IPS-NIHi7 (cell line): Measurements from ENCODE around the gene TASOR.
"Not testable (repeated sequence)": the region's sequence is repeated elsewhere in the genome, so short reads cannot be mapped to it uniquely, and the experiment has no call there.

Experiments
- DNase-seq: peaks from one replicate; pipeline ENCODE4 v3.0.0; 2012; ENCODE audit warnings: mixed read lengths; ENCODE audit errors: extremely low spot score

TASOR gene

GRCh38 chr3:56683122-56683817 is at the start of gene TASOR:
TSS of gene TASOR (minus strand) at chr3:56683265. CDS start at chr3:56683006, 259 bp downstream.
- peak; percentile 90 for DNase-seq

DNA sequence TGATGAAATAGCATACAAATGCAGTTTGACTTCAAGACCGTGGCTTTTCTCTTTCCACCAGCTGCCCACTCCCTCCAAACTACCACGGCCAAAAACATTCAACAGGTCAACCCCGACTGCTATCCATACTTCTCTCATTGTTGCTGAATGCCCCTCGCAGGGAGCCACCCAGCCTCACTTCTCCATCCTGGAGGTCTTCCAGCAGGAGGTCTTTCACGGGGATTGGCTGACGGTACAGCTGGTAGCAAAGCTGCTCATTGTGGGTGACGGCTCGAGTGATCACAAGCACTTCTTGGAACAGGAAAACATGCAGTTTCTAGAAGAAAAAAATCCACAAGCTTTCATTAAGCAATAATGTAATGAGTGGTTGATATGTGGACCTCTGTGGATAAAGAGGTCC is 49.0 kb upstream of the TASOR start:
- DNase-seq, result no peak

DNA sequence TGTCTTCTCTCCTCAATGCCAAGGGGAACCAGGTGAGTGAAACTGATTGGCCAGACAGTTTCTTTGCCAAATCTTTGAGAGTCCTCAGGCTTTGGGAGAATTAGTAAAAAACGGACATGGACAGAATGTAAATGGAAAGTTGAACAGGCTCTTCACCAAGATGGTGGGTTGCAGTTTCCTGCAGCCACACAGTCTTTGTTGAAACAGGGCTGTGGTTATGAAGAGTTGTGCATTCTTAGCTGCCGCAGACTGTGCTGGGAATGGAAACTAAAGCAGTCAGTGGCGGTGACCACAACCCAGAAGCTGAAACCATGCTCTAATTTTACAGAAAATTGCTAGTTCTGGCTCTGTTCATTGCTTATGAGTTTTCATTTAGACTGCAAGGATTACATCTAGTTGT is 42.1 kb upstream of the TASOR start:
- no peak for DNase-seq

- DNase-seq, result no peak
Observed at GRCh38 chr3:56724676-56725075, 41.6 kb upstream of the TASOR start.

- DNase-seq, result no peak
Observed at GRCh38 chr3:56720849-56721248, 37.8 kb upstream of the TASOR start.

DNA sequence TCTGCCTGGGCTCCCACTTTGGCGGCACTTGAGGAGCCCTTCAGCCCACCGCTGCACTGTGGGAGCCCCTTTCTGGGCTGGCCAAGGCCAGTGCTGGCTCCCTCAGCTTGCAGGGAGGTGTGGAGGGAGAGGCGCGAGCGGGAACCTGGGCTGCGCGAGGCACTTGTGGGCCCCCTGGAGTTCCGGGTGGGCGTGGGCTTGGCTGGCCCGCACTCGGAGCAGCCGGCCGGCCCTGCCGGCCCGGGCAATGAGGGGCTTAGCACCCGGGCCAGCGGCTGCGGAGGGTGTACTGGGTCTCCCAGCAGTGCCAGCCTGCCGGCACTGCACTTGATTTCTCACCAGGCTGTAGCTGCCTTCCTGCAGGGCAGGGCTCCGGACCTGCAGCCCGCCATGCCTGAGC is 35.7 kb upstream of the TASOR start:
- not testable (repeated sequence) for DNase-seq

GRCh38 chr3:56711344-56711743 is 28.3 kb upstream of the TASOR start:
- no peak for DNase-seq

- not testable (repeated sequence) for DNase-seq
Observed at GRCh38 chr3:56707412-56707811, 24.3 kb upstream of the TASOR start.

DNA sequence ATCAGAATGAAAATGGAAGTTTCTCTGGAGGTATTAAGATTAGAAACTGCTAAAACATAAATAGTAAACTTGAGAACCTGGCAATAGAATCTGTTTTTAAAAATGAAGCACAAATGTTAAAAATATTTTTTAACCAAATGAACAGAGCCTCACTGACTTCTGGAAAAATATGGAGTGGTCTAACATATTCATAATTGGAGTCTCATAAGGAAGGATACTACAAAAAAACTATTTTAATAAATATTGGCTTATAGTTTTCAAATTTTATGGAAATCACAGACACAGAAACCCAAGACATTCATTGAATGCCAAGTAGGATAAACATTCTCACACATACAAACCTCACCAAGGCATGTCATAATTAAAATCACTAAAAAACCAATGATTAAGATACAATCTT is 23.6 kb upstream of the TASOR start:
- DNase-seq, result no peak

DNA sequence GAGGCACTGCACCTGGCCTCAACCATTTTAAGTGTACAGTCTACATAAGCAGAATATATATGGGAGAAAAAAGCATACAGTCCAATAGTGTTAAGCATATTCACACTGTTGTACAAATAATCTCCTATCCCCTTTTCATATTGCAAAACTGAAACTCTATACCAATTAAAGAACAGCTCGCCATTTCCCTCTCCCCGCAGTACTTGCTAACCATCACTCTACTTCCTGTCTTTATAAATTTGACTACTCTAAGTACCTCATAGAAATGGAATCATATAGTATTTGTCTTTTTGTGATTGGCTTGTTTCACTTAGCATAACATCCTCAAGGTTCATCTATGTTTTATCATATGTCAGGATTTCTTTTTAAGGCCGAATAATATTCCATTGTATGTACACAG is 21.6 kb upstream of the TASOR start:
- no peak for DNase-seq

- peak; percentile 52 for DNase-seq
Observed at GRCh38 chr3:56702490-56703315, 19.6 kb upstream of the TASOR start.

- no peak for DNase-seq
Observed at GRCh38 chr3:56700151-56700550, 17.1 kb upstream of the TASOR start.

DNA sequence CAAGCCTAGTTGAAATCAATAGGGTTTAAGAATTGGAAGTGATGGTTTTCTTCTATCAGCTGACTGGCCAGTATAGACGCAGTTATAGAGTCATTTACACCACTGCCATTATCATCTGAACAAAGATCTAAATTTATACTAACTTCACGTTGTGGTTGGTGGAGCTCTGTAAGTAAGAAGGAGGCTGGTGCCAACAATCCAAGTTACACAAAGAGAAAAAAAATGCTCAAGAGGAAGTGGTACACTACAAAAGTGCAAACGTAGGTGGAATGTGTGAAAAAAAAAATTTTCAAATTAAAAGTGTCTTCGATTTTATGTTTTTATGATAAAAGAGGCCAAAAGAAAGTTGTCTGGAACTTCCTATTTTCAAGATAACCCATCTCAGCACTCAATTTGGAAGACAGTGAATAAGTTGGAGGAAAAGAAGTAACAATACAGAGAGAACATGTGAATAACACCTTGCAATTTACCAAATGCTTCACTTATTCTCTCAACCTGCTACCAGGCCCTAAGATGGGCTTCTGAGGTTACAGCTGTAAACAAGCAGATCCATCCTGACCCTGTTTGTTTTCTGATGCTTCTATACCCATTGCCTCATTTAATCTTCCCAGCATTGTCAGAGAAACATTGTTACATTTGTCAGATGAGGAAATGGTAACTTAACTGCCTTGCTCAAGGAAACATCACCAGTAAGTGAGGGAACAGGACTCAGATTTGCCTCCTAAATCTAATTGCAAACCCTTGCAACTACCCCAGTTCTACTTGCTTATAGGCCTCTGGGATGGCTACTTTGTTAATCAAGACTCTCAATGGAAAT is 12.0 kb upstream of the TASOR start:
- no peak for DNase-seq

GRCh38 chr3:56693750-56694149 is 10.7 kb upstream of the TASOR start:
- DNase-seq, result no peak

- DNase-seq, result not testable (repeated sequence)
Observed at GRCh38 chr3:56692520-56693433, 9.7 kb upstream of the TASOR start.

- not testable (repeated sequence) for DNase-seq
Observed at GRCh38 chr3:56692001-56692365, 8.9 kb upstream of the TASOR start.

DNA sequence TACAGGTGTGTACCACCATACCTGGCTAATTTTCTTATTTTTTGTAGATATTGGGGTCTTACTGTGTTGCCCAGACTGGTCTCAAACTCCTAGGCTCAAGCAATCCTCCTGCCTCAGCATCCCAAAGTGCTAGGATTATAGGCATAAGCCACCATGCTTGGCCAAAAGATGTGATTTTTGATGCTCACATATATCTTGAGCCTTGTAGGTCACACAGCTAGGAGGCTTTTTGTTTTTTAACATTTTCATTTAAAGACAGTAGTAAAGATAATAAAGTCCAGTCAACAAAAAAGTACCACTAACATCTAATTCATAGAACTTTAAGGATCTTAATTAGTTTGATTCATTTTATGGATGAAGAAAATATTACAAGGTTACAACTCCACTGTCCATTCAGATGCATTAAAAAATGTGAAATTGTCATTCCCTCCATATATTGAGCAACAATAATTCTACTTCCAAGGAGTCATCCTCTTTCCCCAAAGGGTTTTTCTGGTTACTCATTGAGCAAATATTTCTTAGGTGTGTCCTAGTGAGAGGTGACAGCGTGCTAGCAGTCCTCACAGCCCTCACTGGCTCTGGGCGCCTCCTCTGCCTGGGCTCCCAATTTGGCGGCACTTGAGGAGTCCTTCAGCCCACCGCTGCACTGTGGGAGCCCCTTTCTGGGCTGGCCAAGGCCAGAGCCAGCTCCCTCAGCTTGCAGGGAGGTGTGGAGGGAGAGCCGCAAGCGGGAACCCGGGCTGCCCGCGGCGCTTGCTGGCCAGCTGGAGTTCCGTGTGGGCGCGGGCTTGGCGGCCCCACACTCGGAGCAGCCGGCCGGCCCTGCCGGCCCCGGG is 8.3 kb upstream of the TASOR start:
- no peak for DNase-seq

- DNase-seq, result no peak
Observed at GRCh38 chr3:56689303-56689702, 6.2 kb upstream of the TASOR start.

DNA sequence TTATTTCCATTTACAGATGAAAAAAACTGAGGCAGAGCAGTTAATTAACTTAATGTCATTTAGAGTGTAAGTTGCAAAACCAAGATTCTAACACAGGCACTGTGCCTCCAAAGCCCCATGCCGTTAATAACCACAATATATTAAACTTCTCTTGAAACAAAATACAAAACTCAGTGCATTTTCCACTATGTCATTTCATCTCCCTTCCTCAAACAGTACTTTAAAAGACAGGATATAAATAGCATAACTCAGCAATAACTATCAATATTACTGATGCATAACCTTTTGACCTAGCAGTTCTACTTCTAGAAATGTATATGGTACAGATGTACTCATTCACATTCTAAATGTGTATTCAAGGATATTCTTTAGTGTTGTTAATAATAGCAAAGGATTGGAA is 5.1 kb upstream of the TASOR start:
- DNase-seq, result no peak

DNA sequence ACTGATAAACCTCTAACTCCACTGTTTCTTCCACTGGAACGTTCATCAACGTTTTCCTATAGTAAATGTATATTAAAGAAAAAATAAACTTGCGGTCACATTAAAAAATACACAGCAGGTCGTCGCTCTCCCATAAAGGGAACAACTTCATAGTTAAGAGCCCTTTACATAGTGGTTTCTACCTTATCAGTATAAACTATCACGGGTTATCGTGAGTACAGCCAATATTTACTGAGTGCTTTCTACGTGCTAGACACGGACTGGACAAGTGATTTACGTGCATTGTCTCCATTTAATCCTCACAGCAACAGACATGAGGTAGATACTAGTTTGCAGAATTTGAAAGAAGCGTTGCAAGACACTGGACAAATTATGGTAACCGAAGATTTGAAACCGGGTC is 964 bp upstream of the TASOR start:
- DNase-seq, result no peak
